Brain microvascular endothelial cell (primary cell): Measurements from ENCODE around the gene NUDT9.
"Not testable (repeated sequence)": the region's sequence is repeated elsewhere in the genome, so short reads cannot be mapped to it uniquely, and the experiment has no call there.

Source experiments
- DNase-seq: peaks from one replicate; pipeline ENCODE4 v3.0.0-alpha.2; 2020
- H3K27ac ChIP-seq: fragments of 250-450 bp; sonication (Bioruptor Pico); 2 replicates; pipeline ENCODE4 v1.5.1; 2020; ENCODE audit warnings: mild to moderate bottlenecking, moderate library complexity
- H3K27me3 ChIP-seq: fragments of 250-450 bp; sonication (Bioruptor Pico); replicated peaks from 2 replicates; pipeline ENCODE4 v1.5.1; 2020; ENCODE audit warnings: mild to moderate bottlenecking
- H3K36me3 ChIP-seq: fragments of 250-450 bp; sonication (Bioruptor Pico); replicated peaks from 2 replicates; pipeline ENCODE4 v1.5.1; 2020; ENCODE audit warnings: mild to moderate bottlenecking
- H3K4me3 ChIP-seq: 2 replicates; pipeline ENCODE4 v1.5.1; 2011; ENCODE audit warnings: low read depth, mild to moderate bottlenecking, control low read depth, low read length, moderate library complexity
- CTCF ChIP-seq: IDR thresholded peaks from 2 replicates; pipeline ENCODE4 v1.5.1; 2011; ENCODE audit warnings: low read depth, mild to moderate bottlenecking, moderate library complexity, low read length, control low read depth, inconsistent platforms; ENCODE audit errors: missing control alignments
- in situ Hi-C: cut with HindIII; loops from 2 replicates; pipeline ENCODE4 v1.10.0; 2017; ENCODE audit warnings: low sequenced_read_pairs, low pct_ligation_motif_present

Gene NUDT9

GRCh38 chr4:87442889-87443288 lies 20.5 kb downstream of the NUDT9 start:
- in situ Hi-C loops = no loop called here
- no peaks in the 10 kb centered on the region for H3K27me3 ChIP-seq
- peaks cover 2% of the 10 kb centered on the region for H3K36me3 ChIP-seq
- no peak overlapping the region for H3K4me3 ChIP-seq
- no peak for DNase-seq
- no peak overlapping the region for H3K27ac ChIP-seq
- TF ChIP-seq CTCF = no peak

- Histone ChIP-seq H3K4me3 (no peak overlapping the region), H3K27ac (no peak overlapping the region), H3K27me3 (no peaks in the 10 kb centered on the region), H3K36me3 (peaks cover 2% of the 10 kb centered on the region)
- no peak for TF ChIP-seq CTCF
- in situ Hi-C loops = no loop called here
- DNase-seq = no peak
These were observed 22.4 kb downstream of the NUDT9 start for GRCh38 chr4:87444741-87445140.

GRCh38 chr4:87445964-87446363 lies 23.6 kb downstream of the NUDT9 start:
- no peaks in the 10 kb centered on the region for H3K27me3 ChIP-seq
- no peak overlapping the region for H3K27ac ChIP-seq
- H3K36me3 ChIP-seq = peaks cover 2% of the 10 kb centered on the region
- no peak for DNase-seq
- TF ChIP-seq CTCF = no peak
- in situ Hi-C loops = no loop called here
- H3K4me3 ChIP-seq = no peak overlapping the region

GRCh38 chr4:87446375-87446774 lies 24.0 kb downstream of the NUDT9 start:
- H3K4me3 ChIP-seq, in situ Hi-C loops, H3K36me3 ChIP-seq: not testable (repeated sequence)

GRCh38 chr4:87451537-87451936 lies 29.2 kb downstream of the NUDT9 start:
- no peaks in the 10 kb centered on the region for H3K27me3 ChIP-seq
- H3K27ac ChIP-seq = no peak overlapping the region
- in situ Hi-C loops = no loop called here
- no peak overlapping the region for H3K4me3 ChIP-seq
- H3K36me3 ChIP-seq = no peaks in the 10 kb centered on the region
- no peak for DNase-seq
- no peak for TF ChIP-seq CTCF

More at GRCh38 chr4:87446375-87446774, 24.0 kb downstream of the NUDT9 start:
- not testable (repeated sequence) for DNase-seq, H3K27ac ChIP-seq, H3K27me3 ChIP-seq

GRCh38 chr4:87458913-87459312 lies 36.5 kb downstream of the NUDT9 start:
- Histone ChIP-seq H3K4me3 (no peak overlapping the region), H3K27ac (no peak overlapping the region), H3K36me3 (peaks cover 4% of the 10 kb centered on the region), H3K27me3 (no peaks in the 10 kb centered on the region)
- in situ Hi-C loops = no loop called here
- no peak for DNase-seq
- TF ChIP-seq CTCF = no peak
